ENCODE measurements around the gene SPG7.

The SPG7 gene

DNA sequence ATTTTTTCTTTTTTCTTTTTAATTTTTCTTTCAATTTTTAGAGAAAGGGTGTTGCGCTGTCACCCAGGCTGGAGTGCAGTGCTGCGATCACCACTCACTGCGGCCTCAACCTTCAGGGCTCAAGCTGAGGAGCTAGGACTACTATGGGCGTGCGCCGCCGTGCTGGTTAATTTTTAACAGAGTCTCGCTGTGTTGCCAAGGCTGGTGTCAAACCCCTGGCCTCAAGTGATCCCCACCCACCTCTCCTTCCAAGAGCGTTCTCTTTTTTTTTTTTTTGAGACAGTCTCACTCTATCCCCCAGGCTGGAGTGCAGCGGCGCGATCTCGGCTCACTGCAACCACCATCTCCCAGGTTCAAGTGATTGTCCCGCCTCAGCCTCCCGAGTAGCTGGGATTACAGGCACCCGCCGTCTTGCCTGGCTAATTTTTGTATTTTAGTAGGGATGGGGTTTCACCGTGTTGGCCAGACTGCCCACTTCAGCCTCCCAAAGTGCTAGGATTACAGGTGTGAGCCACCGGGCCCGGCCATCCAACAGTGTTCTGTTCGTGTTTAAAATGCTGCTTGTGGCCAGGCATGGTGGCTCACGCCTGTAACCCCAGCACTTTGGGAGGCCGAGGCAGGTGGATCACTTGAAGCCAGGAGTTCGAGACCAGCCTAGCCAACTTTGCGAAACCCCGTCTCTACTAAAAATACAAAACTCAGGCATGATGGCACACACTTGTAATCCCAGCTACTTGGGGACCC lies 37.8 kb downstream of the SPG7 start:
- H3K4me1 Mint-ChIP-seq = peaks cover 24% of the 10 kb centered on the region
- peaks cover 2% of the 10 kb centered on the region for H3K36me3 Mint-ChIP-seq
- no peaks in the 10 kb centered on the region for H3K9me3 Mint-ChIP-seq
- H3K27ac Mint-ChIP-seq = no peak overlapping the region
- H3K4me3 Mint-ChIP-seq = no peak overlapping the region
- H3K27me3 Mint-ChIP-seq = no peaks in the 10 kb centered on the region

DNA sequence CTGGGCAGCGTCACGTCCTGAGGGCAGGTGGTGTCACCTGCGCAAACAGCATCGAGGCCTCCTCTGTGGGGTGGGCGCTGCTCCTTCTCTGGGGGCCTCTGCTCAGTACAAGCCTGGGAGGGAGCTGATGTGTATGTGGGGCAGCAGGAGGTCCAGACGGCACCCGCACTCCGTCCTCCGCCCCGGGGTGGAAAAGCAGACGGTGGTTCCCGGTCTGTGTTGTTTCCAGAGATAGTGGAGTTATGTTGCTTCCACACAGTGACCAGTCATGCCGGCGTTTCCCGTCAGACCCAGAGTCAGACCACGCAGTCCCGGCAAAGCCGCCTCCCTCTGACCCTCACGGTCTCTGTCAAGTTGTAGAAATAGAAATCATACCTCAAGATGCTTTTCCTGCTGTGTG lies 38.6 kb downstream of the SPG7 start:
- H3K4me1 Mint-ChIP-seq = peaks cover 24% of the 10 kb centered on the region
- peaks cover 2% of the 10 kb centered on the region for H3K36me3 Mint-ChIP-seq
- H3K9me3 Mint-ChIP-seq = no peaks in the 10 kb centered on the region
- H3K4me3 Mint-ChIP-seq = no peak overlapping the region
- no peaks in the 10 kb centered on the region for H3K27me3 Mint-ChIP-seq
- no peak overlapping the region for H3K27ac Mint-ChIP-seq

- peaks cover 2% of the 10 kb centered on the region for H3K36me3 Mint-ChIP-seq
- no peaks in the 10 kb centered on the region for H3K27me3 Mint-ChIP-seq
- H3K27ac Mint-ChIP-seq = no peak overlapping the region
- peaks cover 24% of the 10 kb centered on the region for H3K4me1 Mint-ChIP-seq
- no peak overlapping the region for H3K4me3 Mint-ChIP-seq
- no peaks in the 10 kb centered on the region for H3K9me3 Mint-ChIP-seq
Observed at GRCh38 chr16:89547291-89547690, 39.1 kb downstream of the SPG7 start.

- peaks cover 2% of the 10 kb centered on the region for H3K36me3 Mint-ChIP-seq
- H3K4me3 Mint-ChIP-seq = no peak overlapping the region
- H3K4me1 Mint-ChIP-seq = peaks cover 24% of the 10 kb centered on the region
- H3K27me3 Mint-ChIP-seq = no peaks in the 10 kb centered on the region
- H3K27ac Mint-ChIP-seq = no peak overlapping the region
- H3K9me3 Mint-ChIP-seq = no peaks in the 10 kb centered on the region
Observed at GRCh38 chr16:89547860-89548259, 39.7 kb downstream of the SPG7 start.

- Mint-ChIP-seq H3K27me3 (no peaks in the 10 kb centered on the region), H3K4me3 (peak overlapping the region; percentile 47), H3K4me1 (peaks cover 24% of the 10 kb centered on the region), H3K36me3 (peaks cover 2% of the 10 kb centered on the region), H3K9me3 (no peaks in the 10 kb centered on the region), H3K27ac (peak overlapping the region; percentile 38)
Observed at GRCh38 chr16:89548344-89549006, 40.3 kb downstream of the SPG7 start.

- Mint-ChIP-seq H3K36me3 (peaks cover 2% of the 10 kb centered on the region), H3K27me3 (no peaks in the 10 kb centered on the region), H3K4me1 (peaks cover 24% of the 10 kb centered on the region), H3K27ac (peak overlapping the region; percentile 52), H3K9me3 (no peaks in the 10 kb centered on the region), H3K4me3 (peak overlapping the region; percentile 47)
Observed at GRCh38 chr16:89549007-89549700, 41.0 kb downstream of the SPG7 start.

GRCh38 chr16:89550421-89551007 lies 42.3 kb downstream of the SPG7 start:
- peaks cover 24% of the 10 kb centered on the region for H3K4me1 Mint-ChIP-seq
- H3K27me3 Mint-ChIP-seq = no peaks in the 10 kb centered on the region
- no peak overlapping the region for H3K27ac Mint-ChIP-seq
- H3K36me3 Mint-ChIP-seq = peaks cover 2% of the 10 kb centered on the region
- no peaks in the 10 kb centered on the region for H3K9me3 Mint-ChIP-seq
- no peak overlapping the region for H3K4me3 Mint-ChIP-seq

DNA sequence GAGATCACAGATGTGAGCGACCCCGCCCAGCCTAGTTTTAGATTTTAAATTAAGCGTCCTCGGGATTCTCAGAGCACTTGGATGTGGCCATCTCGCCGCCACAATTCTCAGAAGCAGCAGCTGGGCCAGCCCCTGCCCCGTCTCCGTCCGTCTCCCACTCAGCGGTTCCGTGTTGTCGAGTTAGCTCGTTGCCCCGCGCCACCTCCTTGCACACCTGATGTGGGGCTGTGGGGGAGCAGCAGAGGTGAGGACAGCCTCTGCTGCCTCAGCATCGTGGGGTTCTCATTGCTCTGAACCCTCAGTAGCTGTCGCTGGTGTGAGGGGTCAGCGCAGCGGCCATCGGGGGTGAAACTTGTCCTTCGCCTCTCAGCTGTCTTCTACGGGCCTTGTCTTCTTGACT lies 44.1 kb downstream of the SPG7 start:
- H3K27me3 Mint-ChIP-seq = no peaks in the 10 kb centered on the region
- peaks cover 2% of the 10 kb centered on the region for H3K36me3 Mint-ChIP-seq
- no peaks in the 10 kb centered on the region for H3K9me3 Mint-ChIP-seq
- peaks cover 27% of the 10 kb centered on the region for H3K4me1 Mint-ChIP-seq
- H3K27ac Mint-ChIP-seq = no peak overlapping the region
- no peak overlapping the region for H3K4me3 Mint-ChIP-seq

DNA sequence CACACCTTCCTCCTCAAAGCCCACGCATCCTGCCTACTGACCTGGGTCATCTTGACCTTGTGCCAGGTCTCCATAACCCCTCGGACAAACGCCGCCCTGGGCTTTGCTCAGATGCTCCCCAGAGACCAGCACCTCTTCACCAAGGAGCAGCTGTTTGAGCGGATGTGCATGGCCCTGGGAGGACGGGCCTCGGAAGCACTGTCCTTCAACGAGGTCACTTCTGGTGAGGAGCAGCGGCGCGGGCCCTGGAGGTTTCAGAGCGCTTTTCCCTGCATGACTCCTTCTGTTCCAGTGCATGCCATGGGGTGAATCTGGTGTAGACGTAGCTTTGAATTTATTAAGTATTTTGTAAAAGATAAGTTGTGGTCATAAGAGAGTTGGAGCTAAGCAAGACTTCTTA lies 44.7 kb downstream of the SPG7 start:
- Mint-ChIP-seq H3K27me3 (no peaks in the 10 kb centered on the region), H3K27ac (no peak overlapping the region), H3K4me1 (peaks cover 31% of the 10 kb centered on the region), H3K9me3 (no peaks in the 10 kb centered on the region), H3K36me3 (peaks cover 2% of the 10 kb centered on the region), H3K4me3 (no peak overlapping the region)

DNA sequence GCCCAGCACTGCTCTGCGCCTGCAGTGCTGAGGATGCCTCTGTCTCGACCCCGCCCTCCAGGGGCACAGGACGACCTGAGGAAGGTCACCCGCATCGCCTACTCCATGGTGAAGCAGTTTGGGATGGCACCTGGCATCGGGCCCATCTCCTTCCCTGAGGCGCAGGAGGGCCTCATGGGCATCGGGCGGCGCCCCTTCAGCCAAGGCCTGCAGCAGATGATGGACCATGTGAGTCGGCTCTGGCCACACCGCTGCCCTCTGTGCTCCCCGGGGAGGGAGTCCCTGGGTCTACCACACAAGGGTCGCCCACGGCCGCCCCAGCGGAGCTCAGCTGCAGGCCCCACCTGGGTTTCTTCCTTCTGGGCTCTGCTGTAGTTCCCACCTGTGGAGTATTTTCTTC lies 45.5 kb downstream of the SPG7 start:
- no peaks in the 10 kb centered on the region for H3K27me3 Mint-ChIP-seq
- H3K36me3 Mint-ChIP-seq = peaks cover 2% of the 10 kb centered on the region
- peaks cover 23% of the 10 kb centered on the region for H3K4me1 Mint-ChIP-seq
- H3K4me3 Mint-ChIP-seq = no peak overlapping the region
- no peaks in the 10 kb centered on the region for H3K9me3 Mint-ChIP-seq
- no peak overlapping the region for H3K27ac Mint-ChIP-seq

- H3K4me1 Mint-ChIP-seq = peaks cover 17% of the 10 kb centered on the region
- no peak overlapping the region for H3K4me3 Mint-ChIP-seq
- no peak overlapping the region for H3K27ac Mint-ChIP-seq
- no peaks in the 10 kb centered on the region for H3K27me3 Mint-ChIP-seq
- no peaks in the 10 kb centered on the region for H3K36me3 Mint-ChIP-seq
- H3K9me3 Mint-ChIP-seq = no peaks in the 10 kb centered on the region
Observed at GRCh38 chr16:89554343-89554742, 46.1 kb downstream of the SPG7 start.

DNA sequence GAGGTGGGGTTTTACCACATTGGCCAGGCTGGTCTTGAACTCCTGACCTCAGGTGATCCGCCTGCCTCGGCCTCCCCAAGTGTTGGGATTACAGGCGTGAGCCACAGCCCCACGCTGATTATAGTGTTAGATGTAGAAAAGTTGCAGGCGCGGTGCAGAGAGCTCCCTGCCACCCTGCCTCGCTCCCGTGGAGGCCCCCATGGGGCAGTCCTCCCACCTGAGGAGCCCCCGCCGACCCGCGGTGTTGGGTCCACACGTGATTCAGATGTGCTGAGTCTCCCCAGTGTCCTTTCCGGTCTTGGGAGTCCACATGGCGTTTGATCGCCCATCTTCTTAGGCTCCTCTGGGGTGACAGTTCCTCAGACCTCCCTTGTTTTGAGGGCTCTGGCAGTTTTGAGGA lies 47.1 kb downstream of the SPG7 start:
- Mint-ChIP-seq H3K27ac (no peak overlapping the region), H3K36me3 (no peaks in the 10 kb centered on the region), H3K27me3 (no peaks in the 10 kb centered on the region), H3K9me3 (no peaks in the 10 kb centered on the region), H3K4me1 (peaks cover 7% of the 10 kb centered on the region), H3K4me3 (no peak overlapping the region)

DNA sequence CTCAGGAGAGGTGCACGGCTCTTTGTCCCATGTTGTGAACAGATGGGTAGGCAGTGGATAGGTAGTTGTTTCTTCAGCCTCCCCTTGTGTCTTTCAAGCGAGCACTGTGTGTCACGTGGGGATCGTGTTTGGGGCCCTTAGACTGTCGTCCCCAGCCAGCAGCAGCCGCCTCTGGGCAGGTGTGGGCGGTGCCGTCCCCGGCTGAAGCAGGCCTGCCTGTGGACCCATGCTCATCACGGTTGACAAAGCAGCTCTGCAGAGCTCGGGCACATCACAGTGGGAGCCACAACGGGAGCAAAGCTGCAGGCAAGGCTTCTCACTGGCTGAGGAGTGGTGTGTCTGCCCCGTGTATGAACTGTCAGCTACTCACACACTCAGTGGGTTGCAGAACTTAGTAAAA lies 47.6 kb downstream of the SPG7 start:
- no peaks in the 10 kb centered on the region for H3K9me3 Mint-ChIP-seq
- no peak overlapping the region for H3K4me3 Mint-ChIP-seq
- H3K27ac Mint-ChIP-seq = no peak overlapping the region
- H3K4me1 Mint-ChIP-seq = peaks cover 7% of the 10 kb centered on the region
- H3K36me3 Mint-ChIP-seq = no peaks in the 10 kb centered on the region
- H3K27me3 Mint-ChIP-seq = no peaks in the 10 kb centered on the region

DNA sequence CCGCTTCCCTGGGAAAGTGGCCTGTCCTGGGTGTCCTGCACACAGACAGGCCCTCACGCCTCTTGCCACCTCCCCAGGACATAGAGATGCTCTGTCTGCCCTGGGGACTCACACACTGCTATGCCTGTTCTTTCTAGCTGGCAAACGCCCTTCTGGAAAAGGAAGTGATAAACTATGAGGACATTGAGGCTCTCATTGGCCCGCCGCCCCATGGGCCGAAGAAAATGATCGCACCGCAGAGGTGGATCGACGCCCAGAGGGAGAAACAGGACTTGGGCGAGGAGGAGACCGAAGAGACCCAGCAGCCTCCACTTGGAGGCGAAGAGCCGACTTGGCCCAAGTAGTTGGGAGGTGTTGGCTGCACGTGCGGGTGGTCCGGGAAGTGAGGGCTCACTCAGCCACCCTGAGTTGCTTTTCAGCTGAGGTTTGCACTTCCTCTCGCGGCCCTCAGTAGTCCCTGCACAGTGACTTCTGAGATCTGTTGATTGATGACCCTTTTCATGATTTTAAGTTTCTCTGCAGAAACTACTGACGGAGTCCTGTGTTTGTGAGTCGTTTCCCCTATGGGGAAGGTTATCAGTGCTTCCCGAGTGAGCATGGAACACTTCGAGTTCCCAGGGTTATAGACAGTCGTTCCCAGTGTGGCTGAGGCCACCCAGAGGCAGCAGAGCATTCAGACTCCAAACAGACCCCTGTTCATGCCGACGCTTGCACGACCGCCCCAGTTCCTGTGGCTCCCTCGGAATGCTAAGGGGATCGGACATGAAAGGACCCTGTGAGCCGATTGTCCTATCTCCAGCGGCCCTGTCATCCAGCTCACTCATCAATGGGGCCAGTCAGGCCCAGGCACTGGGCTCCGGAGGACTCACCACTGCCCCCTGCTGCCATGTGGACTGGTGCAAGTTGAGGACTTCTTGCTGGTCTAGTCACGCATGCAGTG lies 48.8 kb downstream of the SPG7 start:
- Mint-ChIP-seq H3K4me1 (peaks cover 10% of the 10 kb centered on the region), H3K27ac (peak overlapping the region; percentile 46), H3K27me3 (no peaks in the 10 kb centered on the region), H3K9me3 (no peaks in the 10 kb centered on the region), H3K36me3 (peaks cover 8% of the 10 kb centered on the region), H3K4me3 (peak overlapping the region; percentile 54)
